H1 (cell line): Measurements from ENCODE around the gene UBE3C. TPM values are rescaled to one million over a fixed set of nuclear protein-coding genes. Genes with fewer than 3 reads are reported as not detected.

ENCODE experiments used
- CTCF ChIA-PET: fragments of 300-600 bp; sonication (Branson Sonifier 250); formaldehyde crosslinking; loops from one replicate; lab custom pipeline; 2021; ENCODE audit not compliant: partially characterized antibody; lab: Charles Lee
- POLR2A ChIA-PET: fragments of 300-600 bp; sonication (Branson Sonifier 250); formaldehyde crosslinking; loops from one replicate; lab custom pipeline; 2021; ENCODE audit warnings: inconsistent platforms; ENCODE audit not compliant: partially characterized antibody; lab: Charles Lee
- DNase-seq, 2 experiments: peaks; one replicate each; pipeline versions ENCODE4 v3.0.0 to v3.0.0-alpha.2; 2010 to 2022; ENCODE audit warnings: low spot score in 2 of 2, low read depth in 1 of 2, mixed read lengths in 1 of 2
- FAIRE-seq: peaks from 2 replicates; lab custom pipeline; 2011; peaks lifted over from hg19 to GRCh38; lab: Jason Lieb, UNC
- H2AFZ ChIP-seq: 2 replicates; pipeline ENCODE4 v1.8.1; 2012; ENCODE audit warnings: low read length, inconsistent platforms
- H2AK5ac ChIP-seq: 2 replicates; pipeline ENCODE4 v1.6.1; 2013; ENCODE audit warnings: low read depth, low read length
- H2BK120ac ChIP-seq: replicated peaks from 2 replicates; pipeline ENCODE3; 2013; ENCODE audit warnings: low read depth, low read length, inconsistent platforms
- H2BK12ac ChIP-seq: 2 replicates; pipeline ENCODE4 v1.6.1; 2013; ENCODE audit warnings: low read depth, low read length
- H2BK15ac ChIP-seq: 2 replicates; pipeline ENCODE4 v1.6.1; 2013; ENCODE audit warnings: low read length
- H2BK20ac ChIP-seq: 2 replicates; pipeline ENCODE4 v1.6.1; 2013; ENCODE audit warnings: low read length
- H2BK5ac ChIP-seq: 2 replicates; pipeline ENCODE4 v1.6.1; 2013; ENCODE audit warnings: low read depth, low read length
- H3K14ac ChIP-seq: 2 replicates; pipeline ENCODE4 v1.6.1; 2013; ENCODE audit warnings: inconsistent platforms; ENCODE audit not compliant: insufficient read length
- H3K18ac ChIP-seq: 2 replicates; pipeline ENCODE4 v1.6.1; 2013; ENCODE audit warnings: low read length; ENCODE audit errors: extremely low read depth
- H3K23ac ChIP-seq: 2 replicates; pipeline ENCODE4 v1.6.1; 2013; ENCODE audit warnings: inconsistent platforms; ENCODE audit not compliant: insufficient read length
- H3K23me2 ChIP-seq: 2 replicates; pipeline ENCODE4 v1.6.1; 2013; ENCODE audit warnings: low read depth, low read length
- H3K27ac ChIP-seq: 2 replicates; pipeline ENCODE4 v1.6.1; 2011; ENCODE audit warnings: low read depth, low read length, inconsistent platforms
- H3K27me3 ChIP-seq, 4 experiments: replicated peaks in 1 of 4; 1 replicate in 1 of 4; 2 replicates in 3 of 4; pipeline versions ENCODE4 v1.6.1 to v1.8.1; 2011 to 2013; ENCODE audit warnings: low read length in 3 of 4, mild to moderate bottlenecking in 3 of 4, inconsistent platforms in 2 of 4, mixed read lengths in 2 of 4, moderate library complexity in 1 of 4; ENCODE audit not compliant: control insufficient read depth in 3 of 4, insufficient read depth in 3 of 4; ENCODE audit errors: extremely low read depth in 1 of 4
- H3K36me3 ChIP-seq, 4 experiments: 2 replicates each; pipeline versions ENCODE4 v1.6.1 to v1.8.1; 2011 to 2013; ENCODE audit warnings: mild to moderate bottlenecking in 4 of 4, low read length in 3 of 4, moderate library complexity in 2 of 4, control low read depth in 1 of 4, inconsistent platforms in 1 of 4; ENCODE audit not compliant: insufficient read depth in 4 of 4, control insufficient read depth in 2 of 4
- H3K4ac ChIP-seq: replicated peaks from 2 replicates; pipeline ENCODE3; 2013; ENCODE audit warnings: low read length, low read depth, mixed read lengths, inconsistent platforms; ENCODE audit not compliant: insufficient read length
- H3K4me1 ChIP-seq, 4 experiments: replicated peaks in 1 of 4; 1 replicate in 1 of 4; 2 replicates in 3 of 4; pipeline versions ENCODE4 v1.6.1 to v1.8.1; 2011 to 2013; ENCODE audit warnings: low read length in 3 of 4, inconsistent platforms in 2 of 4, mixed read lengths in 1 of 4; ENCODE audit not compliant: insufficient read depth in 4 of 4, control insufficient read depth in 3 of 4
- H3K4me2 ChIP-seq, 2 experiments: 2 replicates each; pipeline versions ENCODE4 v1.6.1 to v1.8.1; 2011 to 2013; ENCODE audit warnings: low read depth in 2 of 2, low read length in 2 of 2, control low read depth in 1 of 2, inconsistent platforms in 1 of 2, mild to moderate bottlenecking in 1 of 2; ENCODE audit not compliant: insufficient read depth in 1 of 2
- H3K4me3 ChIP-seq, 4 experiments: fragments of 200-600, 300-600 bp in 1 of 4; sonication (generic), shearing (Covaris generic), sonication (Bioruptor Twin) in 1 of 4; 2 replicates each; pipeline versions ENCODE4 v1.5.1 to v1.8.1; 2011 to 2016; ENCODE audit warnings: low read length in 4 of 4, low read depth in 3 of 4, control low read depth in 2 of 4, inconsistent platforms in 2 of 4, mild to moderate bottlenecking in 2 of 4, mixed read lengths in 1 of 4, moderate library complexity in 1 of 4; ENCODE audit not compliant: insufficient read depth in 2 of 4; ENCODE audit errors: extremely low read depth in 1 of 4
- H3K56ac ChIP-seq: replicated peaks from 2 replicates; pipeline ENCODE3; 2013; ENCODE audit warnings: low read depth, mild to moderate bottlenecking, mixed read lengths, low read length, inconsistent platforms; ENCODE audit not compliant: insufficient read length
- H3K79me1 ChIP-seq: 2 replicates; pipeline ENCODE4 v1.6.1; 2013; ENCODE audit warnings: low read depth, low read length, control low read depth
- H3K79me2 ChIP-seq, 2 experiments: 2 replicates each; pipeline versions ENCODE4 v1.6.1 to v1.8.1; 2012 to 2013; ENCODE audit warnings: low read length in 2 of 2, mild to moderate bottlenecking in 2 of 2, inconsistent platforms in 1 of 2; ENCODE audit not compliant: insufficient read depth in 2 of 2, control insufficient read depth in 1 of 2
- H3K9ac ChIP-seq, 4 experiments: replicated peaks in 1 of 4; 1 replicate in 1 of 4; 2 replicates in 3 of 4; pipeline versions ENCODE4 v1.6.1 to v1.8.1; 2011 to 2013; ENCODE audit warnings: low read depth in 3 of 4, low read length in 3 of 4, control low read depth in 2 of 4, mild to moderate bottlenecking in 2 of 4, moderate library complexity in 2 of 4, inconsistent platforms in 1 of 4; ENCODE audit errors: extremely low read depth in 1 of 4
- H3K9me3 ChIP-seq, 2 experiments: 2 replicates each; pipeline versions ENCODE4 v1.6.1 to v1.8.1; 2012 to 2013; ENCODE audit warnings: mild to moderate bottlenecking in 2 of 2, moderate library complexity in 2 of 2, control low read depth in 1 of 2, inconsistent platforms in 1 of 2, low read depth in 1 of 2, low read length in 1 of 2, mixed read lengths in 1 of 2; ENCODE audit not compliant: insufficient read depth in 2 of 2
- H4K20me1 ChIP-seq, 2 experiments: replicated peaks in 1 of 2; 2 replicates each; pipeline versions ENCODE3 to v1.8.1; 2011 to 2013; ENCODE audit warnings: inconsistent platforms in 2 of 2, low read length in 2 of 2, mild to moderate bottlenecking in 1 of 2; ENCODE audit not compliant: insufficient read depth in 2 of 2, control insufficient read depth in 1 of 2
- H4K5ac ChIP-seq: 2 replicates; pipeline ENCODE4 v1.6.1; 2013; ENCODE audit warnings: low read length, low read depth, mixed read lengths, inconsistent platforms; ENCODE audit not compliant: insufficient read length
- H4K8ac ChIP-seq: 2 replicates; pipeline ENCODE4 v1.8.0; 2013; ENCODE audit warnings: mild to moderate bottlenecking, moderate library complexity, low read length, inconsistent platforms; ENCODE audit not compliant: insufficient read depth; ENCODE audit errors: extremely low read depth
- H4K91ac ChIP-seq: replicated peaks from 2 replicates; pipeline ENCODE3; 2013; ENCODE audit warnings: low read length, mixed read lengths, inconsistent platforms; ENCODE audit not compliant: insufficient read length
- CBX8 ChIP-seq: fragments of 300-800, 300-1000 bp; sonication (generic); IDR thresholded peaks from 2 replicates; pipeline ENCODE4 v1.7.1; 2016; ENCODE audit warnings: low read depth, low read length, borderline replicate concordance
- JUN ChIP-seq: IDR thresholded peaks from 2 replicates; pipeline ENCODE4 v1.6.1; 2011; ENCODE audit warnings: low read depth, mild to moderate bottlenecking, improper control_type of control experiment, low read length
- KDM5A ChIP-seq: fragments of 200-600 bp; IDR thresholded peaks from 2 replicates; pipeline ENCODE4 v1.7.1; 2012; ENCODE audit warnings: mild to moderate bottlenecking, low read length, inconsistent platforms, mixed read lengths
- MAFK ChIP-seq: IDR thresholded peaks from 2 replicates; pipeline ENCODE4 v1.6.1; 2012; ENCODE audit warnings: low read depth, mild to moderate bottlenecking, improper control_type of control experiment, low read length
- NANOG ChIP-seq: IDR thresholded peaks from 2 replicates; pipeline ENCODE4 v1.6.1; 2011; ENCODE audit warnings: low read length, low read depth, mild to moderate bottlenecking, inconsistent platforms; ENCODE audit not compliant: insufficient read depth, poor library complexity, severe bottlenecking
- NRF1 ChIP-seq: IDR thresholded peaks from 2 replicates; pipeline ENCODE4 v1.6.1; 2011; ENCODE audit warnings: mild to moderate bottlenecking, low read depth, low read length, improper control_type of control experiment
- RBBP5 ChIP-seq: IDR thresholded peaks from 2 replicates; pipeline ENCODE4 v1.7.1; 2012; ENCODE audit warnings: low read depth, mild to moderate bottlenecking, inconsistent platforms, low read length, moderate library complexity, borderline replicate concordance
- SRF ChIP-seq: IDR thresholded peaks from 2 replicates; pipeline ENCODE4 v1.6.1; 2011; ENCODE audit warnings: mild to moderate bottlenecking, low read depth, low read length, moderate library complexity
- TBP ChIP-seq: IDR thresholded peaks from 2 replicates; pipeline ENCODE4 v1.6.1; 2011; ENCODE audit warnings: low read depth, low read length, improper control_type of control experiment
- WGBS, 2 experiments: shearing (Covaris generic) in 1 of 2; methylation state at CpG; one replicate each; pipeline versions ENCODE4 v1.1.6 to v1.1.7; 2013 to 2015; ENCODE audit warnings: low lambda C conversion rate in 2 of 2, mixed read lengths in 2 of 2, inconsistent platforms in 1 of 2, low coverage in 1 of 2, missing lambda C conversion rate in 1 of 2; ENCODE audit not compliant: insufficient replicate concordance in 2 of 2, insufficient coverage in 1 of 2, insufficient read length in 1 of 2; ENCODE audit errors: extremely low coverage in 1 of 2, missing lambda C conversion rate in 1 of 2; 5-methylcytosine and 5-hydroxymethylcytosine counted together
- polyA plus RNA-seq, 7 experiments: library from polyadenylated mRNA; depleted of rRNA in 3 of 7; stranded (reverse) in 5 of 7; unstranded in 2 of 7; fragments of >200 nt in 5 of 7; fragments of 200-250 nt in 2 of 7; gene quantifications; 1 replicate in 5 of 7; 2 replicates in 1 of 7; 4 replicates in 1 of 7; pipeline versions ENCODE4 v1.2.1 to v1.2.3, GENCODE V29; 2011 to 2013; ENCODE audit warnings: missing spikeins in 2 of 7, mixed read lengths in 2 of 7
- total RNA-seq: library from RNA; stranded (reverse); fragmentation: NEBNext Ultra II Directional; extraction: Animal tissue kit (Norgen Biotek cat#: 25700); gene quantifications from 2 replicates; pipeline ENCODE4 v1.2.1, GENCODE V29; 2021
- TF ChIP-seq, protein P1 (sequence below), 3 experiments: IDR thresholded peaks; 1 replicate in 2 of 3; 2 replicates in 1 of 3; pipeline versions ENCODE4 v1.5.1 to v1.6.1; 2011; ENCODE audit warnings: low read length in 3 of 3, mild to moderate bottlenecking in 3 of 3, inconsistent platforms in 2 of 3, low read depth in 1 of 3, moderate library complexity in 1 of 3; ENCODE audit not compliant: insufficient read depth in 1 of 3; ENCODE audit errors: control extremely low read depth in 1 of 3

The UBE3C gene
- total and polyA plus RNA-seq, 2 of the 8 experiments (the other 6 are each of a cell fraction or from before 2014, with no cell fraction given) = 32.0 to 54.1 TPM

DNA sequence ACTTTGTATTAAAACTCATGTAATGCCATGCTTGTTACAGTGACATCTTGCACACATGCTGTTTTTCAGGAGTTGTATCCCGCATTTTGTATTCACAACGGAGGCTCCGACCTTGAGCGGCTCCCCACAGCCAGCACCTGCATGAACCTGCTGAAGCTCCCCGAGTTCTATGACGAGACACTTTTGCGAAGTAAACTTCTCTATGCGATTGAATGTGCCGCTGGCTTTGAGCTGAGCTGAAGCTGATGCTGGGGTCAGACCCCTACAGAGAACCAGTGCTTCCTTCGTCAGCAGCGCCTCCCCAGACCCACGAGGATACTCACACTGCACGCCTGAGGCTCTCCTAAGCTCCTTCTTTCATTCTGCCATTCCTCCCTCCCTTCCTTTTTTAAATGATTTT is 128.8 kb downstream of the UBE3C start:
- H2BK120ac ChIP-seq = no peak overlapping the region
- no peak overlapping the region for H4K5ac ChIP-seq
- no peaks in the 10 kb centered on the region; the same call in 1 of the 2 replicates for H3K23me2 ChIP-seq
- H3K36me3 ChIP-seq = peaks cover 4 to 36% (median 17%) of the 10 kb centered on the region in 4 experiments; a peak in 6 of 8 replicates
- H3K4me3 ChIP-seq = no peak overlapping the region
- H2BK15ac ChIP-seq = no peak overlapping the region
- H4K8ac ChIP-seq = no peak overlapping the region
- H3K14ac ChIP-seq = no peak overlapping the region
- H3K27me3 ChIP-seq = no peaks in the 10 kb centered on the region
- H2BK20ac ChIP-seq = no peak overlapping the region
- H3K27ac ChIP-seq = no peak overlapping the region
- TF ChIP-seq KDM5A (no peak), JUN (no peak), SRF (no peak), NRF1 (no peak), TBP (no peak), NANOG (no peak), RBBP5 (no peak), MAFK (no peak), CBX8 (no peak)
- TF ChIP-seq, protein P1, sequence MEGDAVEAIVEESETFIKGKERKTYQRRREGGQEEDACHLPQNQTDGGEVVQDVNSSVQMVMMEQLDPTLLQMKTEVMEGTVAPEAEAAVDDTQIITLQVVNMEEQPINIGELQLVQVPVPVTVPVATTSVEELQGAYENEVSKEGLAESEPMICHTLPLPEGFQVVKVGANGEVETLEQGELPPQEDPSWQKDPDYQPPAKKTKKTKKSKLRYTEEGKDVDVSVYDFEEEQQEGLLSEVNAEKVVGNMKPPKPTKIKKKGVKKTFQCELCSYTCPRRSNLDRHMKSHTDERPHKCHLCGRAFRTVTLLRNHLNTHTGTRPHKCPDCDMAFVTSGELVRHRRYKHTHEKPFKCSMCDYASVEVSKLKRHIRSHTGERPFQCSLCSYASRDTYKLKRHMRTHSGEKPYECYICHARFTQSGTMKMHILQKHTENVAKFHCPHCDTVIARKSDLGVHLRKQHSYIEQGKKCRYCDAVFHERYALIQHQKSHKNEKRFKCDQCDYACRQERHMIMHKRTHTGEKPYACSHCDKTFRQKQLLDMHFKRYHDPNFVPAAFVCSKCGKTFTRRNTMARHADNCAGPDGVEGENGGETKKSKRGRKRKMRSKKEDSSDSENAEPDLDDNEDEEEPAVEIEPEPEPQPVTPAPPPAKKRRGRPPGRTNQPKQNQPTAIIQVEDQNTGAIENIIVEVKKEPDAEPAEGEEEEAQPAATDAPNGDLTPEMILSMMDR (IDR thresholded peaks at IDR 0.05; ENCODE audit: control extremely low read depth in 1 of 3, insufficient read depth in 1 of 3, low read depth in 1 of 3, low read length in 3 of 3) = no peak
- H2BK5ac ChIP-seq = no peak overlapping the region
- ChIA-PET POLR2A (no interaction called here), CTCF (interaction anchor here (0.7 to 2.4 kb wide), 8 partner anchors 17 to 1101 kb away, joined by 3 to 20 read pairs (median 4); no protein-coding TSS in a partner anchor)
- 93% methylated on average over 13 of the region's 13 CpGs; no CpG with 5 or more reads in 1 of the 2 experiments for WGBS, 2 experiments
- H3K79me2 ChIP-seq = no peaks in the 10 kb centered on the region
- H3K23ac ChIP-seq = no peak overlapping the region
- no peak overlapping the region for H2AFZ ChIP-seq
- DNase-seq (no peak), FAIRE-seq (no peak)
- H3K9me3 ChIP-seq = no peaks in the 10 kb centered on the region; a peak in 1 of 4 replicates
- no peak overlapping the region for H2BK12ac ChIP-seq
- H3K4me1 ChIP-seq = peaks cover 0 to 4% (median 0%) of the 10 kb centered on the region in 4 experiments; a peak in 2 of 7 replicates
- no peak overlapping the region for H3K9ac ChIP-seq
- H3K4me2 ChIP-seq = no peak overlapping the region
- H3K18ac ChIP-seq = no peak overlapping the region
- H2AK5ac ChIP-seq = no peak overlapping the region
- no peak overlapping the region for H4K91ac ChIP-seq
- no peak overlapping the region for H3K4ac ChIP-seq
- no peak overlapping the region for H3K56ac ChIP-seq
- peaks cover 0 to 2% of the 10 kb centered on the region in 2 experiments for H4K20me1 ChIP-seq
- no peaks in the 10 kb centered on the region for H3K79me1 ChIP-seq
